ENCODE data around the gene LIN37.

The LIN37 gene

DNA sequence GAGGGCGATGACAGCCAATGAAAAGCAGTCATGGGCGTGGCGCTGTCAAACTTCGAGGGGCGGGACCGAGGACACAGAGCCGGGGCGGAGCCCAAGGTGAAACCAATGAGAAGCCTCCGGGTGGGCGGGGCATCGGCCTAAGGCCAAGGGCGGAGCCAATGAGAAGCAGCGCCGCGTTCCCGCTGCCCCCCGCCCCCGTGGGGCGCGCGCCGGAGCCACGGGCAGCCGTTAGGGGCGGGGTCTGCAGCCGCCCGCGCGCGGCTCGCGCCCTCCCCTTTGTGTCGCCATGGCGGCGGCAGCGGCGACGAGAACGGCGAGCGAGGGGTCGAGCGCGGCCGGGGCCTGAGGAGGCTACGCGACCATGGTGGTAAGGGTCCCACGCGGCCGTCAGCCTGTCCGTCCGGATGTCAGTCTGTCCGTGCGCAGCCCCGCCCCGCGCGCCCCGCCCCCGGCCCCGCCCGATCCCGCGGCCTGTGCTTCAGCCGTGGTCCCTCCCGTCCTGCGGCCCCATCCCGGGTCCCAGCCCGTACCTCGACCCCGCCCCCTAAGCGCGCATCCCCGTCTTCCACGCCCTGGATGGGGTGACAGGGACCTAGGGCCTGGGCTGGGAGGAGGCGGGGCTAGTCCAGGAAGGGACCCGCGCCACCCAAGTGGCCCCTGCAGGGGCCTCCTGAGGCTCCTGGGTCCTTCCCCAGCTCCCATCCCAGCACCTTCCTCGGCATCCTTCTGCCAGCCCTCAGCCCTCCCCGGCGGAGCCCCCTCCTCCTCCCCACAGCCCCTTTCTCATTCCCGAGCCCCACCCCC lies 27.1 kb downstream of the LIN37 start, which contains the start of gene ARHGAP33:
ARHGAP33 (plus strand) TSS at position 267 of the 804 bp plus-strand sequence; CDS start at position 362, 95 bp downstream.
- intact Hi-C loops (cut with micrococcal nuclease): no loop called here
- peak within 1 kb of the TSS; percentile 77 for H3K4me3 Mint-ChIP-seq
- peaks cover 25% of the 10 kb centered on the region for H3K4me1 Mint-ChIP-seq (ENCODE audit: low read depth)
- peak within 1 kb of the TSS; percentile 77 for H3K27ac Mint-ChIP-seq
- peaks cover 10% of the 10 kb centered on the region for H3K36me3 Mint-ChIP-seq (ENCODE audit: low read depth)
- no peaks in the 10 kb centered on the region for H3K9me3 Mint-ChIP-seq
- H3K27me3 Mint-ChIP-seq: peaks cover 2% of the 10 kb centered on the region

DNA sequence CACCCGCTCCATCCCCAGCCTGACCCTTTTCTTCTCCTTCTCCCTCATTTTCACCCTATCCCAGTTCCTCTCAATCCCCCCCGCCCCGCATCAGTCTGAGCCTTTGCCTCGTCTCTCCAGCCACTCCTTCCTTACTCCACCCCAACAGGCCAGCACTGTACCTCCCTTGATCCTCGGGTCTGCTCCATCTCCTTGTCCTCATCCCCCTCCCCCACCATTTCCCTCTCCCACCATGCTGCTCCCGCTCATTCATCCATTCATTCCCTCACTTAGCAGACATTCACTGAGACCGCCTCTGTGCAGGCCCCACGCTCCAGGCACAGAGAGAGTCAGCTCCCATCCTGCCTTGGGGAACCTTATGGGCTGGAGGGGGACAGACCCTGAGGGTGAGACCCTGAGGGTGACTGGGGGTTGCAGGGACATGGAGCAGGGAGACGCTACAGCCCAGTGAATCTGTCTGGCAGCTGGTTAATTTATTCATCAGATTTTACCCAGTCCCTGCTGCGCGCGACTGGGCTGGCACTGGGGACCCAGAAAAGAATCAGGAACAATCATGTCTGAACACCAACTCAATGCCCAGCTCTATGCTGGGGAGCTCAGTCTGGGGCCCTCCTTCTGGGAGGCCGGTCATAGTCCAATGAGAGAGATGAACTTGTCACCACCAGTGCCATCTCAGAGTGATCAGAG lies 27.9 kb downstream of the LIN37 start:
- peak overlapping the region; percentile 77 for H3K27ac Mint-ChIP-seq
- H3K9me3 Mint-ChIP-seq: no peaks in the 10 kb centered on the region
- peak overlapping the region; percentile 77 for H3K4me3 Mint-ChIP-seq
- H3K4me1 Mint-ChIP-seq (ENCODE audit: low read depth): peaks cover 25% of the 10 kb centered on the region
- peaks cover 2% of the 10 kb centered on the region for H3K27me3 Mint-ChIP-seq
- peaks cover 18% of the 10 kb centered on the region for H3K36me3 Mint-ChIP-seq (ENCODE audit: low read depth)
- intact Hi-C loops (cut with micrococcal nuclease): no loop called here

- H3K4me1 Mint-ChIP-seq (ENCODE audit: low read depth): peaks cover 25% of the 10 kb centered on the region
- peaks cover 2% of the 10 kb centered on the region for H3K27me3 Mint-ChIP-seq
- intact Hi-C loops (cut with micrococcal nuclease): no loop called here
- H3K4me3 Mint-ChIP-seq: no peak overlapping the region
- H3K9me3 Mint-ChIP-seq: no peaks in the 10 kb centered on the region
- peaks cover 27% of the 10 kb centered on the region for H3K36me3 Mint-ChIP-seq (ENCODE audit: low read depth)
- no peak overlapping the region for H3K27ac Mint-ChIP-seq
Measured at GRCh38 chr19:35777086-35777841, 28.9 kb downstream of the LIN37 start.

GRCh38 chr19:35777961-35778360 lies 29.6 kb downstream of the LIN37 start:
- Mint-ChIP-seq H3K9me3 (no peaks in the 10 kb centered on the region), H3K4me1 (ENCODE audit: low read depth) (peaks cover 25% of the 10 kb centered on the region), H3K4me3 (no peak overlapping the region), H3K36me3 (ENCODE audit: low read depth) (peaks cover 34% of the 10 kb centered on the region), H3K27ac (no peak overlapping the region), H3K27me3 (peaks cover 2% of the 10 kb centered on the region)
- intact Hi-C loops (cut with micrococcal nuclease): no loop called here

DNA sequence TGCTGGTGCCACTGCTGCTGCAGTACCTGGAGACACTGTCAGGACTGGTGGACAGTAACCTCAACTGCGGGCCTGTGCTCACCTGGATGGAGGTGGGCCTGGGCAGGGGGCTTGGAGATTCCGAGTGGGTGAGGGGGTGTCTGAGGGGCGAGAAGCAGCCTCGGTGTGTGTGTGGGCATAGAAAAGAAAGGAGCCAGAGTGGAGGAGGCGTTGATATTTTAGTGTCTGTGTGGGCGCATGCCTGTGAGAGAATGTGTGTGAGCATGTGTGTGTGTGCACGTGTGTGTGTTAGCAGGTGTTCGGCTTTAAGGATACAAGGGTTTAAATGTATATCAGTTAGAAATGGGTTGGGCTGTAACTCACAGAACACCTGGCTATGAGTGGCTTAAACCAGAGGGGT lies 30.7 kb downstream of the LIN37 start:
- peaks cover 41% of the 10 kb centered on the region for H3K36me3 Mint-ChIP-seq (ENCODE audit: low read depth)
- no peak overlapping the region for H3K27ac Mint-ChIP-seq
- H3K4me1 Mint-ChIP-seq (ENCODE audit: low read depth): peaks cover 25% of the 10 kb centered on the region
- intact Hi-C loops (cut with micrococcal nuclease): no loop called here
- H3K4me3 Mint-ChIP-seq: no peak overlapping the region
- H3K9me3 Mint-ChIP-seq: no peaks in the 10 kb centered on the region
- H3K27me3 Mint-ChIP-seq: peaks cover under 1% of the 10 kb centered on the region

DNA sequence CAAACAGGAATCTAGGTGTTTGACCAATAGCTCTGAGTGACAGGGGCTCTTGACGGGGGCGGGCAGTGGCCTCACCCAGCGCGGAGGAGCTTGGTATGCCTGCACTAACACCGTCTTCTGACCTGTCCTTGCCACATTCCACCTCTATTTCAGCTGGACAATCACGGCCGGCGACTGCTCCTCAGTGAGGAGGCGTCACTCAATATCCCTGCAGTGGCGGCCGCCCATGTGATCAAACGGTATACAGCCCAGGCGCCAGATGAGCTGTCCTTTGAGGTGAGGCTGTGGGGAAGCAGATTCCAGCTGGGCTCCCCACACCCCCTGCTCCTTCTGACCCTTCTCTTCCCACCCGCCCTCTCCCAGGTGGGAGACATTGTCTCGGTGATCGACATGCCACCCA lies 31.7 kb downstream of the LIN37 start:
- no peak overlapping the region for H3K27ac Mint-ChIP-seq
- peaks cover 41% of the 10 kb centered on the region for H3K36me3 Mint-ChIP-seq (ENCODE audit: low read depth)
- H3K4me3 Mint-ChIP-seq: no peak overlapping the region
- intact Hi-C loops (cut with micrococcal nuclease): no loop called here
- no peaks in the 10 kb centered on the region for H3K9me3 Mint-ChIP-seq
- H3K27me3 Mint-ChIP-seq: no peaks in the 10 kb centered on the region
- peaks cover 16% of the 10 kb centered on the region for H3K4me1 Mint-ChIP-seq (ENCODE audit: low read depth)

GRCh38 chr19:35780717-35781116 lies 32.3 kb downstream of the LIN37 start:
- H3K27ac Mint-ChIP-seq: no peak overlapping the region
- no peaks in the 10 kb centered on the region for H3K9me3 Mint-ChIP-seq
- intact Hi-C loops (cut with micrococcal nuclease): no loop called here
- H3K4me3 Mint-ChIP-seq: no peak overlapping the region
- H3K36me3 Mint-ChIP-seq (ENCODE audit: low read depth): peaks cover 41% of the 10 kb centered on the region
- no peaks in the 10 kb centered on the region for H3K27me3 Mint-ChIP-seq
- H3K4me1 Mint-ChIP-seq (ENCODE audit: low read depth): peaks cover 14% of the 10 kb centered on the region

DNA sequence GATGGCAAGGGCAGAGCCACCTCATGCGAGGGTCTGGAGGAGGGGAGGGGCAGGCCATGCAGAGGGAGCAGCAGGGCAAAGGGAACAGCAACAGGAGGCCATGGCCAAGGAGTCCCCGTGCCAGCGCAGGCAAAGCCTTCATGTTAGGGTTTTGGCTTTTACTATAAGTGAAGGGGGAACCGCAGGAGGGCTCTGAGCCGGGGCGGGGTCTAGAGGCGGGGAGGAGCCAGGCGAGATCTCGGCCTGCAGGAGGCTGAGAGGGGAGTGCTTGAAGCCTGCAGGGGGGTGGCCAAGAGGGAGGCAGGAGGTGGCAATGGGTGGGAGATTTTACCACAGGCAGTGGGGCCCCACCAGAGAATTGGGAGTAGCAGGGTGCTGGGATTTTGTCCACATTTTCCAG lies 33.3 kb downstream of the LIN37 start:
- H3K27me3 Mint-ChIP-seq: no peaks in the 10 kb centered on the region
- H3K36me3 Mint-ChIP-seq (ENCODE audit: low read depth): peaks cover 47% of the 10 kb centered on the region
- intact Hi-C loops (cut with micrococcal nuclease): no loop called here
- H3K9me3 Mint-ChIP-seq: no peaks in the 10 kb centered on the region
- no peak overlapping the region for H3K27ac Mint-ChIP-seq
- H3K4me3 Mint-ChIP-seq: no peak overlapping the region
- H3K4me1 Mint-ChIP-seq (ENCODE audit: low read depth): peaks cover 5% of the 10 kb centered on the region

- intact Hi-C loops (cut with micrococcal nuclease): no loop called here
- no peak overlapping the region for H3K27ac Mint-ChIP-seq
- H3K27me3 Mint-ChIP-seq: no peaks in the 10 kb centered on the region
- H3K4me3 Mint-ChIP-seq: no peak overlapping the region
- H3K36me3 Mint-ChIP-seq (ENCODE audit: low read depth): peaks cover 47% of the 10 kb centered on the region
- no peaks in the 10 kb centered on the region for H3K9me3 Mint-ChIP-seq
- H3K4me1 Mint-ChIP-seq (ENCODE audit: low read depth): no peaks in the 10 kb centered on the region
Measured at GRCh38 chr19:35782589-35782988, 34.2 kb downstream of the LIN37 start.

DNA sequence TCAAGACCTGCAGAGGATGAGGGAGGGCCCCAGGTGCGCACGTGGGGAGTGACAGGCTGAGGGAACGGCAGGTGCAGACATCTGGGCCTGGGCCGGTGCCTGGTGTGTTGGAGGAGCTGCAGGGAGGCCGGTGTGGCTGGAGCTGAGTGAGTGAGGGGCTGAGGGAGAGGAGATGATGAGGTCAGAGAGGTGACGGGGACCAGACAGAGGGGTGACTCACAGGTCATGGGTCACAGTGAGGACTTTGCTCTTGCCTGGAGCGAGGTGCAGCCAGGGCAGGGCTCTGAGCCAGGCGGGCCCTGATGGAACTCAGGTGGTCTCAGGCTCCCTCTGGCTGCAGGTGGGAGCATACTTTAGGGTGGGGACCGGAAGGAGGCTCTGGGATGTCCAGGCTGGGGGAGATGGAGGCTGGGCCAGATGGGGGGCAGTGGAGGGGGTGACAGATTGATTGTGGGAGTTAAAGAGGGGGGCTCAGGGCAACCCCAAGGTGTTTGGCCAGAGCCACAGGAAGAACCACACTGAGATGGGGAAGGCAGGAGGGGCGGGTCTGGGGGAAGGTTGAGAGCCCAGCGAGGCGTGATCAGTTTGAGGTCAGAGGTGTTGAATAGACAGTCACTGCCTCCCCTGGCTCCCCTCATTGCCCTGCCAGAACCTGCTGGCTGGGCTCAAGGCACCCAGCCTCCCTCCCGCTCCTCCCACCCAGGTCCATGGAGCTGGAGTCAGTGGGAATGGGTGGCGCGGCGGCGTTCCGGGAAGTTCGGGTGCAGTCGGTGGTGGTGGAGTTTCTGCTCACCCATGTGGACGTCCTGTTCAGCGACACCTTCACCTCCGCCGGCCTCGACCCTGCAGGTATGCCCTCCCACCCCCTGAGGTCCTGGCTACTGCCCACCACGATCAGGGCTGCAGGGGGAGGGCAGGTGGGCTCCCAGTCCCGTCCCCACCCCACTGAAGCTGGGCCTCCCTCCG lies 35.4 kb downstream of the LIN37 start:
- H3K9me3 Mint-ChIP-seq: no peaks in the 10 kb centered on the region
- H3K4me3 Mint-ChIP-seq: no peak overlapping the region
- no peaks in the 10 kb centered on the region for H3K4me1 Mint-ChIP-seq (ENCODE audit: low read depth)
- peaks cover 46% of the 10 kb centered on the region for H3K36me3 Mint-ChIP-seq (ENCODE audit: low read depth)
- H3K27me3 Mint-ChIP-seq: no peaks in the 10 kb centered on the region
- H3K27ac Mint-ChIP-seq: no peak overlapping the region
- intact Hi-C loops (cut with micrococcal nuclease): no loop called here

GRCh38 chr19:35784503-35785338 lies 36.3 kb downstream of the LIN37 start:
- Mint-ChIP-seq H3K27ac (no peak overlapping the region), H3K4me3 (no peak overlapping the region), H3K36me3 (ENCODE audit: low read depth) (peaks cover 41% of the 10 kb centered on the region), H3K27me3 (no peaks in the 10 kb centered on the region), H3K9me3 (no peaks in the 10 kb centered on the region), H3K4me1 (ENCODE audit: low read depth) (no peaks in the 10 kb centered on the region)
- intact Hi-C loops (cut with micrococcal nuclease): no loop called here

GRCh38 chr19:35785339-35785627 lies 36.9 kb downstream of the LIN37 start:
- H3K27me3 Mint-ChIP-seq: no peaks in the 10 kb centered on the region
- no peaks in the 10 kb centered on the region for H3K4me1 Mint-ChIP-seq (ENCODE audit: low read depth)
- no peak overlapping the region for H3K27ac Mint-ChIP-seq
- peaks cover 39% of the 10 kb centered on the region for H3K36me3 Mint-ChIP-seq (ENCODE audit: low read depth)
- no peak overlapping the region for H3K4me3 Mint-ChIP-seq
- intact Hi-C loops (cut with micrococcal nuclease): no loop called here
- H3K9me3 Mint-ChIP-seq: no peaks in the 10 kb centered on the region

Measured in dendritic cell treated with granulocyte-macrophage colony-stimulating factor and Interleukin-4, amounts not matched to agents 40 ng/mL and 50 ng/mL, for 4 days (primary cell).